Transverse colon (tissue), 4 donors: Measurements from ENCODE around the gene KDM2B. TPM values are rescaled to one million over a fixed set of nuclear protein-coding genes. Genes with fewer than 3 reads are reported as not detected.

Experiments
- DNase-seq: peaks from one replicate; pipeline ENCODE4 v3.0.0-alpha.2; 2019
- H3K27ac ChIP-seq, 4 donors: fragments of 200-600 bp; sonication (generic); 2 replicates each; pipeline ENCODE4 v1.5.1; 2016 to 2018; ENCODE audit warnings: inconsistent platforms in 4 of 4
- H3K27me3 ChIP-seq: fragments of 200-600 bp; sonication (generic); 2 replicates; pipeline ENCODE4 v1.5.1; 2017; ENCODE audit warnings: inconsistent platforms
- H3K36me3 ChIP-seq, 4 donors: fragments of 200-600 bp; sonication (generic); 2 replicates each; pipeline ENCODE4 v1.5.1; 2017 to 2019; ENCODE audit warnings: inconsistent platforms in 4 of 4
- H3K4me1 ChIP-seq, 4 donors: fragments of 200-600 bp; sonication (generic); 2 replicates each; pipeline ENCODE4 v1.5.1; 2017 to 2020; ENCODE audit warnings: inconsistent platforms in 4 of 4
- H3K4me3 ChIP-seq, 4 donors: fragments of 200-600 bp; sonication (generic); 1 replicate in 1 of 4; 2 replicates in 3 of 4; pipeline versions ENCODE4 v1.5.1 to v1.6.1; 2017 to 2019; ENCODE audit warnings: inconsistent platforms in 4 of 4
- H3K9me3 ChIP-seq, 2 donors: fragments of 200-600 bp; sonication (generic); 2 replicates each; pipeline ENCODE4 v1.5.1; 2017 to 2019; ENCODE audit warnings: inconsistent platforms in 2 of 2
- EP300 ChIP-seq: sonication (generic); formaldehyde crosslinking; IDR thresholded peaks from one replicate; pipeline ENCODE4 v1.6.1; 2017; ENCODE audit warnings: antibody characterized with exemption, low read depth
- POLR2A ChIP-seq: fragments of 450-650 bp; IDR thresholded peaks from one replicate; pipeline ENCODE4 v1.6.1; 2016; ENCODE audit warnings: antibody characterized with exemption, mild to moderate bottlenecking, moderate library complexity
- POLR2AphosphoS5 ChIP-seq, 3 donors: sonication (generic); formaldehyde crosslinking; IDR thresholded peaks; one replicate each; pipeline ENCODE4 v1.6.1; 2016; ENCODE audit warnings: antibody characterized with exemption in 3 of 3
- WGBS, 2 donors: methylation state at CpG; one replicate each; pipeline ENCODE4 v1.1.5; 2018; ENCODE audit warnings: low coverage in 1 of 2; 5-methylcytosine and 5-hydroxymethylcytosine counted together
- in situ Hi-C, 4 donors: fragments of 200-750 bp; cut with MboI; loops; one replicate each; pipeline versions ENCODE4 v1.15.0 to v1.15.1; 2017; ENCODE audit warnings: low sequenced_read_pairs in 3 of 4, low pct_ligation_motif_present in 1 of 4, low pct_unique_long_range_greater_than_20kb in 1 of 4
- intact Hi-C: fragments of 100-400 bp; cut with DNase I; formaldehyde crosslinking; loops from one replicate; pipeline ENCODE4 v1.15.1; 2023; ENCODE audit warnings: low total_unique reads
- total RNA-seq, 4 donors: library from RNA; depleted of rRNA; stranded (reverse); fragments of >200 nt; gene quantifications; one replicate each; pipeline ENCODE4 v1.1.0, GENCODE V29; 2016
- TF ChIP-seq, protein P1 (sequence below), 5 experiments: fragments of 200-600 bp in 3 of 5; fragments of 450-650 bp in 2 of 5; sonication (generic) in 3 of 5; IDR thresholded peaks; 1 replicate in 2 of 5; 2 replicates in 3 of 5; pipeline ENCODE4 v1.5.1; 2016 to 2017; ENCODE audit warnings: antibody characterized with exemption in 5 of 5, inconsistent platforms in 3 of 5, mild to moderate bottlenecking in 2 of 5, moderate library complexity in 1 of 5

Gene KDM2B
- total RNA-seq, 4 donors from 2014 or later: 7.2 to 39.3 (median 15.2) TPM

DNA sequence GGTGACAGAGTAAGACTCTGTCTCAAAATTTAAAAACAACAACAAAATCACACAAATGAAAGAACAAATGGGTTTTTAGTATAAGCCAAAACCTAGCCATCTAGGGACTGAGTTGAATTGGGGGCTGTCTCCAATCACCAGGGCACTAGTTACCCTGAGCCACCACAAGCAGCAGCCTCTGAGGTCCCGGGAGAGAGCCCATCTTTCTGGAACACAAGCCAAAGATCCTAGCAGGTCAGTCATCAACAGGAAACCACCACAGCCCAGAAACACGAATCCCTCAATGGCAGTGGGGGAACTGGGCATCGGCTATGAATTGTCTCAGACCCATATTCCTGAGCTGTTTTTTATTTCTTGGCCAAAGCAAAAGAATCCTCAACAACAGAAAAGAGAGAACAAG, 75.3 kb downstream of the KDM2B start:
- in situ Hi-C loops: no loop called here

DNA sequence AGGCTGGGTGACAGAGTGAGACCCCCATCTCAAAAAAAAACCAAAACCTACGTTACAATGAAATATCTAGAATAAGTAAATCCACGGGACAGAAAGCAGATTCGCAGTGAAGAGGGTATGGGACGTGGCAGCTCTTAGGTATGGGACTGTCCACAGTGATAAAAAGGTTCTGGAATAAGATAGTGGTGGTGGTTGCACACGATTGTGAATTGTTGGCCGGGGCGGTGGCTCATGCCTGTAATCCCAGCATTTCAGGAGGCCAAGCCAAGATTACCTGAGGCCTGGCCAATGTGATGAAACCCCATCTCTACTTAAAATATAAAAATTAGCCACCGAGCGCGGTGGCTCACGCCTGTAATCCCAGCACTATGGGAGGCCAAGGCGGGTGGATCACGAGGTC, 76.3 kb downstream of the KDM2B start:
- Histone ChIP-seq H3K4me1 (peaks cover 0 to 4% (median 3%) of the 10 kb centered on the region in 4 donors), H3K4me3 (no peak overlapping the region), H3K27me3 (no peaks in the 10 kb centered on the region), H3K27ac (no peak overlapping the region), H3K9me3 (no peaks in the 10 kb centered on the region), H3K36me3 (peaks cover 0 to 3% (median 0%) of the 10 kb centered on the region in 4 donors)
- TF ChIP-seq, protein P1, sequence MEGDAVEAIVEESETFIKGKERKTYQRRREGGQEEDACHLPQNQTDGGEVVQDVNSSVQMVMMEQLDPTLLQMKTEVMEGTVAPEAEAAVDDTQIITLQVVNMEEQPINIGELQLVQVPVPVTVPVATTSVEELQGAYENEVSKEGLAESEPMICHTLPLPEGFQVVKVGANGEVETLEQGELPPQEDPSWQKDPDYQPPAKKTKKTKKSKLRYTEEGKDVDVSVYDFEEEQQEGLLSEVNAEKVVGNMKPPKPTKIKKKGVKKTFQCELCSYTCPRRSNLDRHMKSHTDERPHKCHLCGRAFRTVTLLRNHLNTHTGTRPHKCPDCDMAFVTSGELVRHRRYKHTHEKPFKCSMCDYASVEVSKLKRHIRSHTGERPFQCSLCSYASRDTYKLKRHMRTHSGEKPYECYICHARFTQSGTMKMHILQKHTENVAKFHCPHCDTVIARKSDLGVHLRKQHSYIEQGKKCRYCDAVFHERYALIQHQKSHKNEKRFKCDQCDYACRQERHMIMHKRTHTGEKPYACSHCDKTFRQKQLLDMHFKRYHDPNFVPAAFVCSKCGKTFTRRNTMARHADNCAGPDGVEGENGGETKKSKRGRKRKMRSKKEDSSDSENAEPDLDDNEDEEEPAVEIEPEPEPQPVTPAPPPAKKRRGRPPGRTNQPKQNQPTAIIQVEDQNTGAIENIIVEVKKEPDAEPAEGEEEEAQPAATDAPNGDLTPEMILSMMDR (IDR thresholded peaks at IDR 0.05): no peak
- TF ChIP-seq POLR2A (no peak), POLR2AphosphoS5 (IDR thresholded peaks at IDR 0.05) (no peak), EP300 (no peak)
- intact Hi-C loops (no loop called here), in situ Hi-C loops (no loop called here)
- no peak for DNase-seq
- WGBS, 2 donors: 95 to 96% methylated on average over 8 to 13 of the region's 13 CpGs

More for the DNA sequence above, 75.3 kb downstream of the KDM2B start:
- Histone ChIP-seq H3K4me3 (no peak overlapping the region), H3K27me3 (no peaks in the 10 kb centered on the region), H3K4me1 (no peaks in the 10 kb centered on the region), H3K27ac (no peak overlapping the region), H3K9me3 (no peaks in the 10 kb centered on the region), H3K36me3 (peaks cover 0 to 5% (median 0%) of the 10 kb centered on the region in 4 donors)
- 84 to 100% methylated on average over 1 to 3 of the region's 3 CpGs for WGBS, 2 donors
- TF ChIP-seq POLR2A (no peak), EP300 (no peak), POLR2AphosphoS5 (IDR thresholded peaks at IDR 0.05) (no peak)
- TF ChIP-seq, protein P1 (IDR thresholded peaks at IDR 0.05): no peak
- intact Hi-C loops: no loop called here
- no peak for DNase-seq

DNA sequence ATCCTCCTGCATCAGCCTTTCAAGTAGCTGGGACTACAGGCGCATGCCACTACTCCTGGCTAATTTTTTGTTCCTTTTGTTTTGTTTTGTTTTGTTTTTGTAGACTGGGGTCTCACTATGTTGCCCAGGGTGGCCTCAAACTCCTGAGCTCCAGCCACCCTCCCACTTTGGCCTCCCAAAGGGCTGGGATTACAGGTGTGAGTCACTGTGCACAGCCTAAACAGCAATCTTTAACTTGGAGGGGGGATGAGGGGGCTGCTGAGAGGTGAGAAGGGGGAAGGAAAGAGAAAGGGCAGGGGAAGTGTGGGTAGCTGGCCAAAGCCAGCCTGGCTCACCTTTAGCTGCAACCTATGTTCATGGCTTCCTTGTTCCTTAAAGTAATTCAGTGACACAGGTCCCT, 77.4 kb downstream of the KDM2B start:
- no peaks in the 10 kb centered on the region for H3K27me3 ChIP-seq
- H3K27ac ChIP-seq: no peak overlapping the region
- no peak for TF ChIP-seq POLR2AphosphoS5 (IDR thresholded peaks at IDR 0.05)
- TF ChIP-seq, protein P1 (IDR thresholded peaks at IDR 0.05): no peak
- no peak for TF ChIP-seq EP300
- no peak for TF ChIP-seq POLR2A
- intact Hi-C loops: no loop called here
- in situ Hi-C loops: no loop called here
- H3K4me1 ChIP-seq: peaks cover 0 to 4% (median 3%) of the 10 kb centered on the region in 4 donors
- H3K36me3 ChIP-seq: no peaks in the 10 kb centered on the region
- no peaks in the 10 kb centered on the region for H3K9me3 ChIP-seq
- no peak overlapping the region for H3K4me3 ChIP-seq
- WGBS, 2 donors: 95 to 100% methylated on average over 1 of the region's 1 CpG
- DNase-seq: no peak

DNA sequence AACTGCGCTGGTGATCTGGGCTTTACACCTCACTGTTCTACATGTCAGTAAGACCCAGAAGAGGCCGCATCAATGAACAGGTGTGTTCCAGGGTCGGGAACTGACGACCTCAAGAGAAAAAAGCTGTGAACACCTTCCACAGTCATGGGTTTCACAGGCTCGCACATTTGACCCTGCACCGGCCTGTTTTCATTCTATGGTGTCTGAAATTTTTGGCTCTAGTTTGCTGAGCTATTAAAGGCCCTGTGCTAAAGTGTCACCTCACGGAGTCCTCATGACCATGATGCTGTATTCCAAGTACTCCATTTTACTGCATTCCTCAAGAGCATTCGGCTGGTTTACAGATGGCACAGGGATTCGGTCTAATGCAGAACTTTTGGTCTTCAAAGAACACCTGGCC, 78.9 kb downstream of the KDM2B start:
- no peak for DNase-seq
- Histone ChIP-seq H3K27me3 (no peaks in the 10 kb centered on the region), H3K36me3 (no peaks in the 10 kb centered on the region), H3K9me3 (no peaks in the 10 kb centered on the region), H3K4me1 (peaks cover 0 to 4% (median 3%) of the 10 kb centered on the region in 4 donors), H3K27ac (no peak overlapping the region), H3K4me3 (no peak overlapping the region)
- no peak for TF ChIP-seq POLR2A
- intact Hi-C loops (no loop called here), in situ Hi-C loops (no loop called here)
- WGBS, 2 donors: 91 to 100% methylated on average over 2 to 9 of the region's 9 CpGs
